Measurements from ENCODE around the gene HRG.

GRCh38 chr3:186640473-186640818 is 25.4 kb upstream of the HRG start:
- TF ChIP-seq POLR2AphosphoS5 (IDR thresholded peaks at IDR 0.05; ENCODE audit: low read depth, low read length) (no peak), FOXM1 (IDR thresholded peaks at IDR 0.05; ENCODE audit: low read depth) (no peak), YY1 (IDR thresholded peaks at IDR 0.05; ENCODE audit: low read depth) (no peak), JUND (IDR thresholded peaks at IDR 0.05) (0 out of 2 replicates have a peak, but pooled peaks have one; percentile 7), RFX5 (IDR thresholded peaks at IDR 0.05; ENCODE audit: low read length) (no peak), MAX (IDR thresholded peaks at IDR 0.05; ENCODE audit: low read depth) (no peak), CTCF (IDR thresholded peaks at IDR 0.05) (no peak), REST (IDR thresholded peaks at IDR 0.05; ENCODE audit: low read depth, low read length) (no peak), RAD21 (IDR thresholded peaks at IDR 0.05; ENCODE audit: low read length) (no peak), EP300 (IDR thresholded peaks at IDR 0.05; ENCODE audit: borderline replicate concordance in 1 of 2, low read depth in 1 of 2, low read length in 1 of 2) (no peak), FOSL2 (IDR thresholded peaks at IDR 0.05; ENCODE audit: borderline replicate concordance, low read depth) (0 out of 2 replicates have a peak, but pooled peaks have one; percentile 19)

All from SK-N-SH (cell line).